NCI-H345 treated with DMSO at 0.1 percent for 48 hours (cell line): ENCODE results near the gene METTL24.

Experiments
- DNase-seq: peaks from one replicate; lab custom pipeline; 2025; ENCODE audit not compliant: unreplicated experiment; lab: John Stamatoyannopoulos, UW

Gene METTL24, protein sequence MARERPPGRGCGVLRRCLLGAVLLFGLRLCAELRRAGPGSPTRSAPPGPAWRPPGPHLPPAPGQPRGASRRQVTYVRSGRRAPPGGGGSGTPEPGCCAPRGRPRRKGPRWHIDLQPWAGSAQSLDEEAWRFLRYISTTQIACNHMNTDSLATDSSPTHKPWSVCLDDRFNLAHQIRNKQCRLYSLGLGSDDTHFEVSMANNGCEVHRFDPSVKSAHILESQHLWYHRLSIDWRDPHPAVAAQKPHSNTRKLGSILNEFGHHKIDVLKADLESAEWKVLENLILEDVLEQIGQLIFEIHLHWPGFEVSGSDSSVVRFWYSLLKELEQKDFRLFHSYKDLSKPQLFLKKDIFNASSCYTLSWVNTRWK

DNA sequence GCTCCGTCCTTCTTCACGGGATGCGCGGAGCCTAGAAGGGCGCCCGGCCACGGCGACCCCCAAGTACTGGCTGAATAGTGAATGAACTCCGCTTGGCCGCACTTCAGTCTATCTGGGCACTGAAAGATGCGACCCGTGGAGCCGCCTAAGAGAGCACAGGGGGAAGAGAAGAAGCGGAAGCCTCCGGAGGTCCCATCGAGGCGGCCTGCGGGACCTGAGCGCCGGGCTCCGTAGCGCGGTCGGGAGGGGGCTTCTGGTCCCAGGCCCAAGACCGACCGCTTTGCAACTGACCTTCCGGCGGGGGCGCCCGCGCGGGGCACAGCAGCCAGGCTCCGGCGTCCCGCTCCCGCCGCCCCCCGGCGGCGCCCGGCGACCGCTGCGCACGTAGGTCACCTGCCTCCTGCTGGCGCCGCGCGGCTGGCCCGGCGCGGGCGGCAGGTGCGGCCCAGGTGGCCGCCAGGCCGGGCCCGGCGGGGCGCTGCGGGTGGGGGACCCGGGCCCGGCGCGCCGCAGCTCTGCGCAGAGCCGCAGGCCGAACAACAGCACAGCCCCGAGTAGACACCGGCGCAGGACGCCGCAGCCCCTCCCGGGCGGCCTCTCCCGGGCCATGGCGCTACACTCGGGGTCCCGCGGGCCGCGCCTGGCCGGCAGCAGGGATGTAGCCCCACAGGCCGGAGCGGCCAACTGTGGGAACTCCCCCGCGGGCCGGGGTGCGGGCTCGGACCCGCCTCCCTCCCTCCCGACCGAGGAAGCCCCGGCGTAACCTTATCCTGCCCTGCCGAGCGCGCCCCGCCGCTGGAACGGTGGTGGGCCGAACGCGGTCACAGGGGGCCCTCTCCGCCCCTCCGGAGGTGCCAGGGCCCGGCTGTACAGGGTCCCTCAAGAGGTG, at the start of gene METTL24:
Gene METTL24, minus strand, starts transcription at position 686 of the 889 bp plus-strand sequence. Its CDS starts 77 bp downstream, at position 609.
- DNase-seq = no peak

DNA sequence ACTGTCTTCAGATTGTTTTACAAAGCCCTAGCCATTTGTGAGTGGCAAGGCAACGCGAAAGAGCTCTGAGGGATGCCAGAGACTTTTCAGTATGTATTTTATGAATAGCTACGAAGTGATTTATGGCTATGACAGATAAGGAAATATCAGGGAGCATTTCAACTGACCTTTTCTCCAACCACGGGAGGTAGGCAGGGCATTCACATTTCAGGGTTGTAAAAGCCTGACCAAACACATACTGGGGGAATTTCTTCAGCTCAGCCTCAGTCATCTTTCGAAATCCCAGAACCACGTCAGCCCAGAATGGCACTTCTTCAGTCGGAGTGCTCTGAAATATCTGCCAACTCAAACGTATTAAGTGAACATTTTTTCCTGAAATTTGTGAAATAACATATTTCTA, 46.5 kb upstream of the METTL24 start:
- DNase-seq = no peak

DNA sequence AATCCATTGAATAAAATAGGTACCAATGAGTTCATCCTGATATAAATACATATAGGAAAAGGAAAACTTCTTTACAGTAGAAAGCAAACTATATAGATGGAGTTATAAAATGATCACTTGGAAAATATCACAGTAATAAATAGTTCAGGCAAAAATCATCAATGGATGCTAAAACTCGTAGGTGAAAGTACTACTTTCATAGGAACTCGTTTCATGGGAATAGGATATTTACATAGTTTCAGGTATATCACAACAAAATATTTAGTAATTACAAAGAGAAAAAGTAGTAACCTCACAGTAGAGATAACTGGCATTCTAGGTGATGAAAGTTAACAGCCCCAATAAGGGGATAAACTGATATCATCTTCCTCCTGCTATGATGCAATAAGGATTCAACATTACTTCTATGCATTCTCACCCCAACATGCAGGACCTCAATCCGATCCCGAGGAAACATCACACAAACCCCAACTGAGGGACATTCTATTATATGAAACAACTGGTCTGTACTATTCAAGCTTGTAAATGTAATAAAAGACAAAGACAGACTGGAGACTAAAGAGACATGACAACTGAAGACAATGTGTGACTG, 43.5 kb upstream of the METTL24 start:
- no peak for DNase-seq

DNA sequence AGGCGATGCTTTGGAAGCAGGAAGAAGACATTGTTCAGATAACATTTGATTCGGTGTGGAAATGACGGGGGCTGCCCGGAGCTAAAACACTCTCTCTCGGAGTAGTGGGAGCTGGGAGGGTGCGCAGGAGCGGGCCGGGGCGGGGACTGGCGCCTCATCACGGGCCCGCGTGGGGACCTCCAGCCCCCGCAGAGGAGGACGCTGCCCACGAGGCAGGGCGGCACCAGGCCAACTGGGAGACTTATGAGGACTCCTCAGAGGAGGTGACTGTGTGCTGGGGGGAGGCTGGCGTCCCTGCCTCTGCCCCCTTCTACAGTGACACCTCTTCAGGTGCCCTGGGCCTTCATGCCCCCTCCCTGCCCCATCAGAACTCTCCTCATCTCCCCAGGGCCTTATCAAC, 42.1 kb upstream of the METTL24 start:
- DNase-seq = no peak

DNA sequence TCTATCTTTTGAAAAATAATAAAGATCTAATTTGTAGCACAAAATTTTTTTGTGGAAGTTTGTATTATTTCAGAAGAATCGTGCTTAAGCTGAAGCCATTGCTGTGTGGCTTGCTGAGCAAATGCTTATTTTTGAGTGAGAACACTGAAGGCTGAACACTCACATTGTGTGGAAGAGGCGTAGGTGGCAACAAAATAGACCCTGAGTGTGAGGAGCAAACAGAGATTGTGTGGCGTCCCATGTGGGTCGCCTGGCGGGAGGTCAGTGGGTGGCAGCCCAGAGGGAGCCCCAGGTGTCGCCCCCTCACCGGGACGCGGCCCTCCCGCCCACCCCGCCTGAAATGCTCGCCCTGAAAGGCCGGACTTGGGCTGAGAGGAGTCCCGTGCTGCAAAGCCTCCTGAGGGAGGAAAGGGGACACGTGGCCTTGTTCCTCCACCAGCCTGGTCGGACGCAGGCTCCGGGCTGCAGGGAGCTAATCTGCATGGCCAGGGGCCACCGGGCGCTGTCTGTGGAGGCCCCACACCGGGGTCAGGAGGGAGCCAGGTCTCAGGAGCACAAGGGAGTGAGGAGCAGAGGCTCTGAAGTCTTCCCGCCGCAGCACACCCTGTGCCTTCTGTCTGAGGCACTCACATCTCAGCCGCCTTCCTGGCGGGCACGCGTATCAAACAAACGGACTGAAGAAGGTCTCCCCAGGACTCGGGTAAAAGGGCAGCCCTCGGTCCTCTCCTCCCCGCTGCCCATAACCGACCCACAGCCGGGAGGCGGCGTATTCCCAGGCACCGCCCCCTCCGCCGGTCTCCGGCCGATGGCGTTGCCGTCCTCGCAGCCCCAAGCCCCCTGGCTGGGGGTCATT, 41.3 kb upstream of the METTL24 start:
- no peak for DNase-seq

GRCh38 chr6:110398778-110399177, 40.6 kb upstream of the METTL24 start:
- no peak for DNase-seq

DNA sequence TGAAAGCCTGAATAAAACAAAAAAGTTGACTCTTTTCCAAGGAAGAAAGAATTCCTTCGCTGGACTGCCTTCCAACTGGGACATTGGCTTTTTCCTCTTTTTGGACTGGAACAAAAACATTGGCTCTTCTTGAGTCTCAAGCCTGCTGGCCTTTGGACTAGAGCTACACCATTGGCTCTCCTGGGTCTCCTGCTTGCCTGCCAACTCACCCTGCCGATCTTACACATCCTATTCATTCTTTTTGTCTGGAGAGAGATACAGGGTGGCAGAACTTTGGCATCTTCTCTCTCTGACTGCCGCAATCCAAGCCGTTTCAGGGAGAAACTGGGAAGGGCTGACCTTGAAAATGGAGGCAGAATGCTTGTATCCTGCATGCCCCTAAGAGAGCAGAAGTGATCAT, 37.1 kb upstream of the METTL24 start:
- DNase-seq = no peak

DNA sequence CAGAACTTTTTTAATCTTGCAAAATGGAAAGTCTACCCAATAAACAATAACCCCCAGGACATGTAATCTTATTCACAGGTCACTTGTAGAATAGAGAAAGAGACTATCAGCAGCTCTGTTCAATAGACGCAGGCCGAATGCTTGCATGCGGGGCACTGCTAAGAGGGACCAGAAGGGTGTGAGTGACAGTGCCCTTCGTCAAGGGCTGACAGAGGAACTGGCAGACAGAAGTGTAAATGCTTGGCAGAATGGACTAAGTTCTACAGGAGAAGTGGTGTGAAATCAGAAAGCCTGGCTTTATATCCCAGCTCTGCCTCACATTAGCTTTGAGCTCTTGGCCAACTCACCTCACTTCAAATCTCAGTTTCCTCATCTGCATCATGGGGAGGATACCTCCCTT, 36.3 kb upstream of the METTL24 start:
- DNase-seq = no peak

- DNase-seq = no peak
Observed at GRCh38 chr6:110392727-110393126, 34.6 kb upstream of the METTL24 start.

DNA sequence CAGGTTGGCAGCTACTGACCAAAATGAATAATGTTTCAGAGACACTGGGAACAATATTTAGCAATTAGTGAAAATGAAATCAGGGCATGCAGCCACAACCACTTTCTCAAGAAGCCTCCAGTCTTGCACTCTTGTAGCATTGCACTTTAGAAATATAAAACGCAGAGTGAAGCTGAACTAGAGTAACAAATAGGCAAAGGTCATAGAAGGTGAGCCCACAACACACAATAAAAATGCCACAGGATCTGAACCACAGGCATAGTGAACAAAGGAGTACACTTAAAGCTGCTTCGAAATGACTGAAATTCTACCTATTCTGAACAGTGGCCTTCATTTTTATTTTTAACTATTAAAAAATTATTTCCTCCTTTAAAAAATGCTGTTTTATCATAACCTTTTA, 32.3 kb upstream of the METTL24 start:
- DNase-seq = no peak

DNA sequence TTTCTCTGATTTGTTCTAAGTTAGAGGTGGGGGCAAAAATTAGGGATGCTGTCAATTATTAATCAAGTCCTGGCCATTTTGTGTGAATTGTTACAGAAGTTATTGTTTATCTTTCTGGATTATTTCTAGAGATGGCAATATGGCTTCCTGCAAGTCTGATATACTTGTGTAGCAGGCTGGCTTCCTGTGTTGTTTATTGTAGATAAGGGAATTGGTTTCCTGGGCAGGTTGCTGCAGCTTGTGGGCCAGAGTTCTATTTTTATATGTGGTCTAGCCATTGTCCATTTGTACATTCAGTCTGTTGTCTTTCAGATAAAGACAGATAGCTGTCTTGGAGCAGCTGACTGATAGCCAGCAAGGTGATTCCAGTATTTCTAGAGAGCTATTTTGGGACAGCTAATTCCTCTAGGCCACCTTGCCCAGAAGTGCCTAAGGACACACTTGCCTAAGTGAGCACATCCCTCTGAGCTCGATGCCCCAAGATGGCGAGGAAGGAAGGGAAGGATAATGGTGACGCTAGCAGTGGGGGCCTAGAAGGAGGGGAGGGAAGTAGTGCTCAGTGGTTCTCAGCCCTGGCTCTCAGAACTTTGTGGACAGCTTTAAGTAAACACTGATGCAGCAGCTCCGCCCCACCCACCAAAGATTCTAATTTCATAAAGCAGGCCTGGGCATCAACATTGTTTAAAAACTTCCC, 31.7 kb upstream of the METTL24 start:
- DNase-seq = no peak

DNA sequence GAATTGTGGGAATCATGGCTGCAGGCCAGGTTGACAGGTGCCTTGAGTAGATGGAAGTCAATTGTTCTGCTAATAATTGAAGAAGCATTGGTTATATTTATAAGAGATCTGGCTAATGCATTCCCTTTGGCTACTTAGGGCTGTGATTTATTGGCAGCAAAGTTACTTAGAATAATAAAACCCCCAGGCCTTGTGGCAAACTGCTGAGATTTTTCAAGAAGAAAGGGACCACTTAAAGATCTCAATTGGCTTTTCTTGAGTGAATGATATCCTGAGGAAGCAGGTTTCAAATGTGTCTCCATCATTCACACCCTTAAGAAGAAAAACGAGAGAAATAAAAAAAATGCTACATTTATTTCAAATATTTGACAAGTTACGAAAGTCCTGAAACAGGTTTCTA, 29.8 kb upstream of the METTL24 start:
- no peak for DNase-seq

GRCh38 chr6:110385458-110385863, 27.3 kb upstream of the METTL24 start:
- DNase-seq = no peak

DNA sequence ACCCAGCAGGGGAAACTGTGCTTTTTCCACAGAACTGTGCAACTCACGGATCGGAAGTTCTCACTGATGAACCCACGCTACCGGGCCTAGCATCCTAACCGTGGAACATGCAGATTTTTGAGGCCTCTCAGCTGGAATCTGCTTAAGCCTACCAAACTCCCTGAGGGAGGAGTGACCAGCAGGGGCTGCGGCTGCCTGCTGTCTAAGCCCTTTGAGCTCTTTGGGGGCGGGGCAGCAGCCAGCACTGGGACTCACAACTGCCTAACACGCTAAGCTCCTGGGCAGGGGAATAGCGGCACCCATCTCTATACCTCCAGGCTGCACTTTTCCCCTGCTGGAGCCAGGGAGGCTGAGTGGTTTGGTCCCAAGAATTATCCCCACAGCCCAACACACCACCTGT, 20.4 kb upstream of the METTL24 start:
- DNase-seq = no peak

DNA sequence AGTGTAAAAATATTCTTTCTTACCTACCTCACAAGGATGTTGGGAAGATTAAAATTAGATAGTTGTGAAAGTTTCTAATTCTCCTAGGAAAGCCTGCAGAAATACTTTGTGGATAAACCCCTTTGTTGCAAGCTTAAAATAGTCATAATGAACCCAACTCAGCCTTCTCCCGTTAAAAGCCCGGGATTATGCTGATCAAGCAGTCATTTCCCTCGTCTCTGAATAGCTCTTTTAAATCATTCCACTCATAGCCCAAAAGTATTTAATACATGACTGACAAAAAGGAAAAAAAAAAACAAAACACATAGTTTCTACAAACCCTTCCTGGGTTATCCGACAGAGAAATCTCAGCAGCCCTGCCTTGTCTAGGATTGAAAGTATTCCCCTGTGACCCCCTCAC, 10.9 kb upstream of the METTL24 start:
- DNase-seq = no peak

GRCh38 chr6:110368284-110368683, 10.1 kb upstream of the METTL24 start:
- DNase-seq = no peak

GRCh38 chr6:110367825-110368224, 9.7 kb upstream of the METTL24 start:
- DNase-seq = no peak

GRCh38 chr6:110366975-110367374, 8.8 kb upstream of the METTL24 start:
- DNase-seq = no peak

GRCh38 chr6:110366256-110366655, 8.1 kb upstream of the METTL24 start:
- peak; percentile 16 for DNase-seq

- DNase-seq = no peak
Observed at GRCh38 chr6:110364364-110365105, 6.4 kb upstream of the METTL24 start.
